GM23248 (cell line): ENCODE data around the gene TNIP1.

Source experiments
- EZH2 ChIP-seq: fragments of 200-600 bp; sonication (generic); IDR thresholded peaks from 2 replicates; pipeline ENCODE4 v1.6.1; 2018; ENCODE audit warnings: antibody characterized with exemption, mild to moderate bottlenecking; ENCODE audit not compliant: insufficient read depth, poor library complexity, severe bottlenecking
- EZH2phosphoT487 ChIP-seq: fragments of 200-600 bp; sonication (generic); IDR thresholded peaks from 2 replicates; pipeline ENCODE4 v1.6.1; 2018; ENCODE audit warnings: antibody characterized with exemption, moderate library complexity, mild to moderate bottlenecking, low read depth; ENCODE audit not compliant: insufficient read depth

GRCh38 chr5:151075698-151076331, 5.0 kb downstream of the TNIP1 start:
- TF ChIP-seq EZH2phosphoT487 (no peak), EZH2 (no peak)
